Upper lobe of left lung (tissue), 6 donors: ENCODE data around the gene PALLD. TPM values are rescaled to one million over a fixed set of nuclear protein-coding genes. Genes with fewer than 3 reads are reported as not detected.

Experiments used
- ATAC-seq, 2 donors: fragments of 200-7000 bp; cut with Tn5 transposase; one replicate each; pipeline ENCODE4 v1.9.1; 2022; ENCODE audit warnings: mild to moderate bottlenecking in 2 of 2, moderate library complexity in 2 of 2; ENCODE audit not compliant: low FRiP score in 2 of 2
- DNase-seq, 2 donors: peaks; one replicate each; pipeline ENCODE4 v3.0.0-alpha.2; 2019 to 2020
- H3K27ac ChIP-seq, 4 donors: fragments of 200-600 bp; sonication (generic); one replicate each; pipeline ENCODE4 v1.5.1; 2016 to 2019
- H3K27me3 ChIP-seq, 4 donors: fragments of 200-600 bp; sonication (generic); one replicate each; pipeline ENCODE4 v1.5.1; 2017 to 2019
- H3K36me3 ChIP-seq, 4 donors: fragments of 200-600 bp; sonication (generic); one replicate each; pipeline ENCODE4 v1.5.1; 2016 to 2019
- H3K4me1 ChIP-seq, 4 donors: fragments of 200-600 bp; sonication (generic); one replicate each; pipeline ENCODE4 v1.5.1; 2018 to 2019
- H3K4me3 ChIP-seq, 4 donors: fragments of 200-600 bp; sonication (generic); one replicate each; pipeline ENCODE4 v1.5.1; 2017 to 2019; ENCODE audit warnings: mild to moderate bottlenecking in 2 of 4, moderate library complexity in 1 of 4
- H3K9me3 ChIP-seq, 4 donors: fragments of 200-600 bp; sonication (generic); one replicate each; pipeline ENCODE4 v1.5.1; 2018 to 2019
- EP300 ChIP-seq, 4 donors: sonication (generic); formaldehyde crosslinking; IDR thresholded peaks; one replicate each; pipeline ENCODE4 v1.5.1; 2017; ENCODE audit warnings: antibody characterized with exemption in 4 of 4, control low read depth in 2 of 4
- POLR2A ChIP-seq, 4 donors: fragments of 450-650 bp; IDR thresholded peaks; one replicate each; pipeline ENCODE4 v1.5.1; 2016 to 2017; ENCODE audit warnings: antibody characterized with exemption in 4 of 4, mild to moderate bottlenecking in 2 of 4
- POLR2AphosphoS5 ChIP-seq, 2 donors: sonication (generic); formaldehyde crosslinking; IDR thresholded peaks; one replicate each; pipeline ENCODE4 v1.5.1; 2017; ENCODE audit warnings: antibody characterized with exemption in 2 of 2
- WGBS, 2 donors: methylation state at CpG; one replicate each; pipeline ENCODE4 v1.1.5; 2017 to 2018; 5-methylcytosine and 5-hydroxymethylcytosine counted together
- total RNA-seq, 6 donors: library from RNA; depleted of rRNA in 4 of 6; stranded (reverse); fragments of >200 nt in 4 of 6; gene quantifications; one replicate each; pipeline versions ENCODE4 v1.1.0 to v1.2.1, GENCODE V29; 2016 to 2021
- TF ChIP-seq, protein P1 (sequence below), 6 experiments: fragments of 450-650 bp in 4 of 6; fragments of 200-600 bp in 2 of 6; sonication (generic) in 2 of 6; IDR thresholded peaks; one replicate each; pipeline ENCODE4 v1.5.1; 2016 to 2019; ENCODE audit warnings: antibody characterized with exemption in 6 of 6
- donor health status: DM: no; HTN: no; CAD: no; lungs with moderate emphysema.
- donor health status: DM: no; HTN: yes; CAD: no; lungs with severe emphysema.

Gene PALLD
- total RNA-seq, 6 donors from 2014 or later = 63.9 to 175 (median 134) TPM

DNA sequence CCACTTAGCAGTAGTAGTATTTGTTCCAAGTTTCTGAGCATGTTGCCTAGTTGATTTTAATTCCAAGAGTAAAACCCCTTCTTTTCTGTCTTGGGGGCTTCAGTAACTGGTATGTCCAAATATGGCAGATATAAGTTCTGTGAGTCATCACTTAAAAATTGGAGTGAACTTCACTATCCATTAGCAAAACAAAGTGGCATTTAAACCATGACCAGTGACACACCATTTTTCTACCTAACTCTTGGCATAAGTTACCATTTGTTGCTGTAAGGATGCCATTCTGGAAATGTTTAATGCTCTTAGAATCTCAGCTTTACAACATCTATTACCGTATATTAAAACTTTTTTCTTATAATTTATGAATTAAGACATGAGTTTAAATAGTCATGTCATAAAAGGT, 411.2 kb downstream of the PALLD start:
- DNase-seq (no peak), ATAC-seq (no peak)
- TF ChIP-seq EP300 (IDR thresholded peaks at IDR 0.05) (no peak), POLR2A (IDR thresholded peaks at IDR 0.05) (no peak), POLR2AphosphoS5 (IDR thresholded peaks at IDR 0.05) (no peak)
- TF ChIP-seq, protein P1, sequence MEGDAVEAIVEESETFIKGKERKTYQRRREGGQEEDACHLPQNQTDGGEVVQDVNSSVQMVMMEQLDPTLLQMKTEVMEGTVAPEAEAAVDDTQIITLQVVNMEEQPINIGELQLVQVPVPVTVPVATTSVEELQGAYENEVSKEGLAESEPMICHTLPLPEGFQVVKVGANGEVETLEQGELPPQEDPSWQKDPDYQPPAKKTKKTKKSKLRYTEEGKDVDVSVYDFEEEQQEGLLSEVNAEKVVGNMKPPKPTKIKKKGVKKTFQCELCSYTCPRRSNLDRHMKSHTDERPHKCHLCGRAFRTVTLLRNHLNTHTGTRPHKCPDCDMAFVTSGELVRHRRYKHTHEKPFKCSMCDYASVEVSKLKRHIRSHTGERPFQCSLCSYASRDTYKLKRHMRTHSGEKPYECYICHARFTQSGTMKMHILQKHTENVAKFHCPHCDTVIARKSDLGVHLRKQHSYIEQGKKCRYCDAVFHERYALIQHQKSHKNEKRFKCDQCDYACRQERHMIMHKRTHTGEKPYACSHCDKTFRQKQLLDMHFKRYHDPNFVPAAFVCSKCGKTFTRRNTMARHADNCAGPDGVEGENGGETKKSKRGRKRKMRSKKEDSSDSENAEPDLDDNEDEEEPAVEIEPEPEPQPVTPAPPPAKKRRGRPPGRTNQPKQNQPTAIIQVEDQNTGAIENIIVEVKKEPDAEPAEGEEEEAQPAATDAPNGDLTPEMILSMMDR (IDR thresholded peaks at IDR 0.05) = no peak
- 81 to 87% methylated on average over 1 of the region's 1 CpG for WGBS, 2 donors
- no peaks in the 10 kb centered on the region for H3K9me3 ChIP-seq
- H3K4me1 ChIP-seq = peaks cover 0 to 8% (median 2%) of the 10 kb centered on the region in 4 donors
- H3K27ac ChIP-seq = no peak overlapping the region
- no peak overlapping the region for H3K4me3 ChIP-seq
- peaks cover 0 to 44% (median 0%) of the 10 kb centered on the region in 4 donors for H3K36me3 ChIP-seq
- no peaks in the 10 kb centered on the region for H3K27me3 ChIP-seq

- TF ChIP-seq POLR2A (IDR thresholded peaks at IDR 0.05) (no peak), EP300 (IDR thresholded peaks at IDR 0.05) (no peak), POLR2AphosphoS5 (IDR thresholded peaks at IDR 0.05) (no peak)
- TF ChIP-seq, protein P1 (IDR thresholded peaks at IDR 0.05) = no peak
- Histone ChIP-seq H3K4me1 (peaks cover 0 to 8% (median 2%) of the 10 kb centered on the region in 4 donors), H3K27me3 (no peaks in the 10 kb centered on the region), H3K9me3 (no peaks in the 10 kb centered on the region), H3K36me3 (peaks cover 0 to 44% (median 0%) of the 10 kb centered on the region in 4 donors), H3K27ac (no peak overlapping the region), H3K4me3 (no peak overlapping the region)
- DNase-seq (no peak), ATAC-seq (peak in 1 of 2 donors; percentile 55)
- WGBS, 2 donors = 47 to 62% methylated on average over 3 of the region's 3 CpGs
These were observed 412.0 kb downstream of the PALLD start for GRCh38 chr4:168908851-168909273.

- Histone ChIP-seq H3K27me3 (no peaks in the 10 kb centered on the region), H3K9me3 (no peaks in the 10 kb centered on the region), H3K4me3 (no peak overlapping the region), H3K27ac (no peak overlapping the region), H3K4me1 (peaks cover 0 to under 1% (median 0%) of the 10 kb centered on the region in 4 donors), H3K36me3 (peaks cover 0 to 32% (median 0%) of the 10 kb centered on the region in 4 donors)
- no peak for TF ChIP-seq POLR2A (IDR thresholded peaks at IDR 0.05)
- no peak for TF ChIP-seq POLR2AphosphoS5 (IDR thresholded peaks at IDR 0.05)
- no peak for TF ChIP-seq EP300 (IDR thresholded peaks at IDR 0.05)
- TF ChIP-seq, protein P1 (IDR thresholded peaks at IDR 0.05) = no peak
- ATAC-seq (no peak), DNase-seq (no peak)
- 93 to 98% methylated on average over 2 of the region's 2 CpGs for WGBS, 2 donors
These were observed 417.2 kb downstream of the PALLD start for GRCh38 chr4:168914095-168914494.

DNA sequence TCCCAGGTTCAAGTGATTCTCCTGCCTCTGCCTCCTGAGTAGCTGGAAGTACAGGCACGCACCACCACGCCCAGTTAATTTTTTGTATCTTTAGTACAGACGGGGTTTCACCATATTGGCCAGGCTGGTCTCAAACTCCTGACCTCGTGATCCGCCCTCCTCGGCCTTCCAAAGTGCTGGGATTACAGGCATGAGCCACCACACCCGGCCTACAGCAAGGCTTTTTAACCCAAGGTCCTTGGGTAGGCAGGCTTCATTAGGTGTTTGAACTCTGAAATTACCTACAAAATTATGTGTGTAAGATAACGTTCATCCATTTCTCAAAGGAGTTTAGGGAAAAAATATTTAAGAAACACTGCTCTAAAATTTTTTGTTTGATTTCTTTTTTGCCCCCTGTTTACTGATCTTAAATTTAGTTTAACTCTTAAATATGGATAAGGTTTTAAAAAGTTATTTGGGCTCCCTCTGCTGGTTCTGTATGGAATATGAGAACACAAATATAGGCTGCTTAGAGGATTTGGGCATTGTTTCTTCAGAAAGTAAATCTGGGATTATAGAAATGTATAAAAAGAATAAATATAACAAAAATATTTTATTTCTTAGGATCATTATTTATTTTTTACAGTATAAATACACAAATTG, 420.4 kb downstream of the PALLD start:
- no peak for DNase-seq
- 79 to 88% methylated on average over 8 of the region's 8 CpGs for WGBS, 2 donors
- TF ChIP-seq EP300 (IDR thresholded peaks at IDR 0.05) = no peak
- TF ChIP-seq, protein P1 (IDR thresholded peaks at IDR 0.05) = peak in 5 of 6 experiments; percentile 29 to 50 (median 49)
- TF ChIP-seq POLR2AphosphoS5 (IDR thresholded peaks at IDR 0.05) = no peak
- TF ChIP-seq POLR2A (IDR thresholded peaks at IDR 0.05) = no peak

More for the DNA sequence above, 420.4 kb downstream of the PALLD start:
- H3K27me3 ChIP-seq = no peaks in the 10 kb centered on the region
- H3K4me3 ChIP-seq = no peak overlapping the region
- no peak overlapping the region for H3K27ac ChIP-seq
- H3K4me1 ChIP-seq = no peaks in the 10 kb centered on the region
- peaks cover 0 to 30% (median 0%) of the 10 kb centered on the region in 4 donors for H3K36me3 ChIP-seq
- H3K9me3 ChIP-seq = no peaks in the 10 kb centered on the region
- ATAC-seq = peak in 1 of 2 donors; percentile 71
